Heart left ventricle (tissue), 16 donors: ENCODE results near the gene VWC2L. TPM values are rescaled to one million over a fixed set of nuclear protein-coding genes. Genes with fewer than 3 reads are reported as not detected.

Experiments used
- ATAC-seq, 4 donors: fragments of 200-7000 bp; cut with Tn5 transposase; one replicate each; pipeline ENCODE4 v1.9.1; 2020 to 2022; ENCODE audit warnings: moderate library complexity in 4 of 4, mild to moderate bottlenecking in 3 of 4, moderate number of reproducible peaks in 1 of 4
- DNase-seq, 5 donors: peaks; one replicate each; pipeline ENCODE4 v3.0.0-alpha.2; 2020
- H3K27ac ChIP-seq, 12 donors: fragments of 200-600 bp; sonication (generic) in 4 of 12; one replicate each; pipeline versions ENCODE4 v1.5.0 to v1.8.0; 2016 to 2022; ENCODE audit warnings: mild to moderate bottlenecking in 2 of 12
- H3K27me3 ChIP-seq, 9 donors: fragments of 200-600 bp; sonication (generic) in 2 of 9; one replicate each; pipeline versions ENCODE4 v1.5.1 to v1.8.0; 2016 to 2022; ENCODE audit warnings: mild to moderate bottlenecking in 3 of 9
- H3K36me3 ChIP-seq, 9 donors: fragments of 200-600 bp; sonication (generic) in 2 of 9; one replicate each; pipeline versions ENCODE4 v1.5.0 to v1.8.0; 2018 to 2022; ENCODE audit warnings: mild to moderate bottlenecking in 2 of 9
- H3K4me1 ChIP-seq, 12 donors: fragments of 200-600 bp; sonication (generic) in 4 of 12; one replicate each; pipeline versions ENCODE4 v1.5.0 to v1.8.0; 2016 to 2022; ENCODE audit warnings: mild to moderate bottlenecking in 3 of 12
- H3K4me3 ChIP-seq, 12 donors: fragments of 200-600 bp; sonication (generic) in 4 of 12; one replicate each; pipeline versions ENCODE4 v1.5.0 to v1.8.0; 2017 to 2022; ENCODE audit warnings: mild to moderate bottlenecking in 9 of 12, moderate library complexity in 4 of 12
- H3K9me3 ChIP-seq, 12 donors: fragments of 200-600 bp; sonication (generic) in 4 of 12; one replicate each; pipeline versions ENCODE4 v1.5.0 to v1.8.0; 2016 to 2022; ENCODE audit warnings: mild to moderate bottlenecking in 1 of 12
- POLR2A ChIP-seq, 2 donors: fragments of 450-650 bp; IDR thresholded peaks; one replicate each; pipeline ENCODE4 v1.6.1; 2017; ENCODE audit warnings: antibody characterized with exemption in 2 of 2, mild to moderate bottlenecking in 2 of 2, moderate library complexity in 2 of 2
- WGBS, 4 donors: extraction: QIAGEN DNeasy Blood & Tissue Kit in 2 of 4; methylation state at CpG; one replicate each; pipeline versions ENCODE4 v1.1.5 to v1.1.7; 2013 to 2018; 5-methylcytosine and 5-hydroxymethylcytosine counted together
- intact Hi-C, 10 donors: fragments of 100-400 bp; cut with DNase I; formaldehyde crosslinking; loops; one replicate each; pipeline versions ENCODE4 v1.11.1 to v1.14.2; 2022
- polyA plus RNA-seq, 2 donors: library from polyadenylated mRNA; stranded (reverse); fragments of 200-250 nt; gene quantifications; one replicate each; pipeline ENCODE4 v1.2.3, GENCODE V29; 2013
- total RNA-seq, 9 donors: library from RNA; depleted of rRNA in 2 of 9; stranded (reverse); fragments of >200 nt in 2 of 9; fragmentation: NEBNext Ultra II Directional in 3 of 9; extraction: Animal tissue kit (Norgen Biotek cat#: 25700) in 3 of 9; gene quantifications; one replicate each; pipeline versions ENCODE4 v1.1.0 to v1.2.4, GENCODE V29; 2016 to 2023
- TF ChIP-seq, protein P1 (sequence below), 12 donors: fragments of 200-600 bp; sonication (generic) in 4 of 12; IDR thresholded peaks; one replicate each; pipeline versions ENCODE4 v1.5.0 to v1.8.0; 2018 to 2022; ENCODE audit warnings: antibody characterized with exemption in 12 of 12, mild to moderate bottlenecking in 5 of 12
- donor health status: ischemic (EF 13 %, LVEDD 7.1; RV severe dilation, severe dysfunction).
- donor health status: healthy with polysubstance abuse.
- donor health status: DM: no; HTN: yes; CAD: no.
- donor health status: DM: no; HTN: no; CAD: no.
- donor health status: ischemic (EF 25% LVEDD 6.9; RV normal size, moderate dysfunction).
- donor health status: ischemic (EF 25% LVEDD 5.7; RV mildly dilated, moderate dysfunction).
- donor health status: healthy.
- donor health status: DM: yes; HTN: yes; CAD: no.
- donor health status: ischemic (EF 35%, LVEDD 5.7; RV mildly dilated, moderate dysfunction).
- donor health status: nonischemic (EF 11% LVEDD 7.7; RV severe dilation, severe dysfunction).
- donor health status: DM: yes; HTN: yes; CAD: no.
- donor health status: PGD.
- donor health status: ischemic (EF 29% LVEDD 5.4; RV normal size, mild dysfunction).
- donor health status: nonischemic (EF 23%, LVEDD 6.1; RV moderate dilation, normal function).

VWC2L gene
- total and polyA plus RNA-seq, 11 donors: 0.13 TPM; not detected in 10

DNA sequence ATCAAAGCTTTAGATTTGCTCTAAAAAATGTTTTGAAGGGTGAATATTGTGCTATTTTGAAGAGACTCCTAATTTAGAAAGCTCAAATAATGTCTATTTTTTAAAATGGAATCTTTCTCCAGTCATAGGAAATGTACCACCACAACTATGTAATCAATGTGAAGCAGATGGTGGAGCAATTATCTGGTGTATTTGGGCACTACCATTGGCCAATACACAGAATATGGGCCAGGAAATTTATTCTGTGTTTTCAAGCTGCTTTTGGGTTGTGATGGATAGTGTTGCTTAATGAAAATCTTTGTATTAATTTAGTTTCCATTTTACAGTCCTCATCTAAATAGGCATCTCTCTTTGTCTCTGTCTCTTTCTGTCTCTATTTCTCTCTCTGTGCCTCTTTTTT is 17.1 kb upstream of the VWC2L start:
- no peaks in the 10 kb centered on the region for H3K36me3 ChIP-seq
- no peak for ATAC-seq
- intact Hi-C loops: no loop called here
- no peak for DNase-seq
- no peaks in the 10 kb centered on the region for H3K27me3 ChIP-seq
- TF ChIP-seq POLR2A (IDR thresholded peaks at IDR 0.05): no peak
- TF ChIP-seq, protein P1, sequence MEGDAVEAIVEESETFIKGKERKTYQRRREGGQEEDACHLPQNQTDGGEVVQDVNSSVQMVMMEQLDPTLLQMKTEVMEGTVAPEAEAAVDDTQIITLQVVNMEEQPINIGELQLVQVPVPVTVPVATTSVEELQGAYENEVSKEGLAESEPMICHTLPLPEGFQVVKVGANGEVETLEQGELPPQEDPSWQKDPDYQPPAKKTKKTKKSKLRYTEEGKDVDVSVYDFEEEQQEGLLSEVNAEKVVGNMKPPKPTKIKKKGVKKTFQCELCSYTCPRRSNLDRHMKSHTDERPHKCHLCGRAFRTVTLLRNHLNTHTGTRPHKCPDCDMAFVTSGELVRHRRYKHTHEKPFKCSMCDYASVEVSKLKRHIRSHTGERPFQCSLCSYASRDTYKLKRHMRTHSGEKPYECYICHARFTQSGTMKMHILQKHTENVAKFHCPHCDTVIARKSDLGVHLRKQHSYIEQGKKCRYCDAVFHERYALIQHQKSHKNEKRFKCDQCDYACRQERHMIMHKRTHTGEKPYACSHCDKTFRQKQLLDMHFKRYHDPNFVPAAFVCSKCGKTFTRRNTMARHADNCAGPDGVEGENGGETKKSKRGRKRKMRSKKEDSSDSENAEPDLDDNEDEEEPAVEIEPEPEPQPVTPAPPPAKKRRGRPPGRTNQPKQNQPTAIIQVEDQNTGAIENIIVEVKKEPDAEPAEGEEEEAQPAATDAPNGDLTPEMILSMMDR (IDR thresholded peaks at IDR 0.05): no peak
- H3K4me1 ChIP-seq: no peaks in the 10 kb centered on the region
- no peak overlapping the region for H3K4me3 ChIP-seq
- no peak overlapping the region for H3K27ac ChIP-seq
- peaks cover 0 to 3% (median 0%) of the 10 kb centered on the region in 12 donors for H3K9me3 ChIP-seq

DNA sequence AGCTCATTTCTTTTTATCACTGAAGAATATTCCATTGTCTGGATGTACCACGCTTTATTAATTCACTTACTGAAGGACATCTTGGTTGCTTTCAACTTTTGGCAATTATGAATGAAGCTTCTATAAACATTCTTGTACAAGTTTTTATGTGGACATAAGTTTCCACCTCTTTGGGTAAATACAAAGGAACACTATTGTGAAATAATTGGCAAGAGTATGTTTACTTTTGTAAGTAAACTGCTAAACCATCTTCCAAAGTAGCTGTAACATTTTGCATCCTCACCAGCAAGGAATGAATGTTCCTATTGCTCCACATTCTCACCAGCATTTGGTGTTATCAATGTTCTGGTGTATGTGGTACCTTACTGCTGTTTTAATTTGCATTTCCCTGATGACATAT is 15.8 kb upstream of the VWC2L start:
- 76 to 92% (median 91%) methylated on average over 1 of the region's 1 CpG for WGBS, 4 donors
- peaks cover 0 to 3% (median 0%) of the 10 kb centered on the region in 12 donors for H3K9me3 ChIP-seq
- DNase-seq: no peak
- no peaks in the 10 kb centered on the region for H3K4me1 ChIP-seq
- no peak overlapping the region for H3K4me3 ChIP-seq
- TF ChIP-seq, protein P1 (IDR thresholded peaks at IDR 0.05): no peak
- no peak for TF ChIP-seq POLR2A (IDR thresholded peaks at IDR 0.05)
- ATAC-seq: no peak
- H3K36me3 ChIP-seq: no peaks in the 10 kb centered on the region
- no peaks in the 10 kb centered on the region for H3K27me3 ChIP-seq
- intact Hi-C loops: no loop called here
- H3K27ac ChIP-seq: no peak overlapping the region

DNA sequence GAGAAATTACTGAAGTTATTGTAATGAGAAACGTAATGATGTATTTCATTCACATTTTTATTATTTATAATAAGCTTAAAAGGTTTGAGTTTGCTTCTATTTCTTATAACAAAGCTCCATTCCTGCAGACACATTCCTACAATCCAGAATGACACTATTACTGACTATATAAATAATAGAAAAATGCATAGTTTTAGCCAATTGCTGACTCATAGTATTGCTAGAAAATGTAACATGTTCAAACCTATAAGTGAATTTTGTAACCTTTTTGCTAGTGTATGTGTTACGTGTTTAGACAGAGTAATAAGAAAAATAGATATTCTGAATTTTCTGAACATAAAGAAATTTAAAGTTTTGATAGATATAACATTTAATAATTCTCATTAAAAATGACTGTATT is 9.3 kb upstream of the VWC2L start:
- H3K27ac ChIP-seq: no peak overlapping the region
- 65 to 74% (median 71%) methylated on average over 2 of the region's 2 CpGs for WGBS, 4 donors
- H3K9me3 ChIP-seq: no peaks in the 10 kb centered on the region
- H3K27me3 ChIP-seq: no peaks in the 10 kb centered on the region
- no peaks in the 10 kb centered on the region for H3K36me3 ChIP-seq
- TF ChIP-seq, protein P1 (IDR thresholded peaks at IDR 0.05): no peak
- no peak for TF ChIP-seq POLR2A (IDR thresholded peaks at IDR 0.05)
- H3K4me3 ChIP-seq: no peak overlapping the region
- DNase-seq: no peak
- no peak for ATAC-seq
- intact Hi-C loops: no loop called here
- H3K4me1 ChIP-seq: no peaks in the 10 kb centered on the region

DNA sequence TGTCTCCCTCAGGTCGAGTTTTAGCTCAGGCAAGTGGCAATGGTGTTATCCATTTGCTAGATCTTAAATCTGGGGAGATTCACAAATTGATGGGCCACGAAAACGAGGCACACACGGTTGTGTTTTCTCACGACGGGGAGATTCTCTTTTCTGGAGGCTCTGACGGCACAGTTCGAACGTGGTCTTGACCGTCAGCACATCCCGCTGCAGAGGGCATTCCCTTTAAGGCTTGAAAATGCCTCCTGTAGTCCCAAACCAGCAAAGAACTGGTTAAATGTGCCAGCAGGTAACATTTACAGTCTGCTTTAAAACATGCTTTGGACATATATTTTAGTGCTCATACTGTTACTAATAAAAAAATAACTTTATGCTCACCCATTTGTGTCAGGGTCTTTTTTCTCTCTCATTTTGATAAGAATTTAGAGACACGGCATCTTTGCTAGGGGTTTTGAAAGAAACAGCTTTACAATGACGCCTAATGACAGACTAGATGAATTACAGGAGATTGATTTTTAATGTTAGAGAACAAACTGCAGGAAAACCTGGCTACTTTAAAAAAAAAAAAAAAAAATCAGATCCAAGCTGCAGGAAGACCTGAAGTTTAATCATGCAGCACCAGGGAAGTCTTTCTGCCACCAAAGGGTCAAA is 602 bp upstream of the VWC2L start:
- ATAC-seq: no peak
- no peaks in the 10 kb centered on the region for H3K4me1 ChIP-seq
- H3K4me3 ChIP-seq: no peak overlapping the region
- H3K27me3 ChIP-seq: no peaks in the 10 kb centered on the region
- 38 to 51% (median 46%) methylated on average over 13 of the region's 13 CpGs for WGBS, 4 donors
- TF ChIP-seq, protein P1 (IDR thresholded peaks at IDR 0.05): no peak
- no peak for TF ChIP-seq POLR2A (IDR thresholded peaks at IDR 0.05)
- no peaks in the 10 kb centered on the region for H3K36me3 ChIP-seq
- H3K27ac ChIP-seq: no peak overlapping the region
- no peaks in the 10 kb centered on the region for H3K9me3 ChIP-seq
- no peak for DNase-seq
- intact Hi-C loops: no loop called here
